Stomach (tissue), 4 donors: ENCODE data around the gene CEP57L1.

Experiments
- POLR2A ChIP-seq, 4 donors: fragments of 450-650 bp; IDR thresholded peaks; one replicate each; pipeline ENCODE4 v1.6.1; 2016; ENCODE audit warnings: antibody characterized with exemption in 4 of 4, control low read depth in 2 of 4, mild to moderate bottlenecking in 1 of 4, moderate library complexity in 1 of 4
- TF ChIP-seq, protein P1 (sequence below), 7 experiments: fragments of 450-650 bp in 4 of 7; fragments of 200-600 bp in 3 of 7; sonication (generic) in 3 of 7; IDR thresholded peaks; one replicate each; pipeline ENCODE4 v1.5.1; 2016 to 2019; ENCODE audit warnings: antibody characterized with exemption in 7 of 7, control low read depth in 2 of 7, mild to moderate bottlenecking in 1 of 7

DNA sequence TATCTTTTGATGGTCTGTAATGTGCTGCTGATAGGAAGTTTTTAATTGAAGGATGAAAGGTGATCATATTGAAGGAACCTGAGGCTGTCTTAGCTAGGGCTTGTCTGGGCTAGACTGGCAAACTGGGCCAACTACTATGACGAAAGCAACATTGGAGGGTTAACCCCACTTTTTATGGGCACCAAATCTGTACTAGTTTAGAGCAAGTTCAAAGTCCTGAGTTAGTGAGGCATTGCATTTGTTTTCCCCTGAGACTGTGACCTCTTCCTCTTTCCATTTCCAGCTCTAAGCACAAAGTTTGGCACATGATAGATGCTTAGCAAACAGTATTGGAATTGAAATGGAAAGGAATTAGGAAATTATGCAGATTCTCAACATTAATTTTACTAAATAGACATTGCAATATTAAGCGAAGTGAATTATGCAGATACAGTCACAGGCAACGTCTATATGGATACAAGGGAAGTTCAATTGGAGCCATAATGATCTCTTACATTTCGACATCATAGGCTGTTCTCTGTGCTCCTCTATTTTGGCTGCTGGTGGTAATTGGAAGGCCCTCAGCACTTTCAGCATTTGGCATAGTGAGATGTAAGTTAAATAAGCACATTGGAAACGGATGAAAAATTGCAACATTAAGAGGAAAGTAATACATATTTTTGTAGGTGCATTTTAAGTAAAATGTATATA is 22.2 kb downstream of the CEP57L1 start:
- TF ChIP-seq, protein P1, sequence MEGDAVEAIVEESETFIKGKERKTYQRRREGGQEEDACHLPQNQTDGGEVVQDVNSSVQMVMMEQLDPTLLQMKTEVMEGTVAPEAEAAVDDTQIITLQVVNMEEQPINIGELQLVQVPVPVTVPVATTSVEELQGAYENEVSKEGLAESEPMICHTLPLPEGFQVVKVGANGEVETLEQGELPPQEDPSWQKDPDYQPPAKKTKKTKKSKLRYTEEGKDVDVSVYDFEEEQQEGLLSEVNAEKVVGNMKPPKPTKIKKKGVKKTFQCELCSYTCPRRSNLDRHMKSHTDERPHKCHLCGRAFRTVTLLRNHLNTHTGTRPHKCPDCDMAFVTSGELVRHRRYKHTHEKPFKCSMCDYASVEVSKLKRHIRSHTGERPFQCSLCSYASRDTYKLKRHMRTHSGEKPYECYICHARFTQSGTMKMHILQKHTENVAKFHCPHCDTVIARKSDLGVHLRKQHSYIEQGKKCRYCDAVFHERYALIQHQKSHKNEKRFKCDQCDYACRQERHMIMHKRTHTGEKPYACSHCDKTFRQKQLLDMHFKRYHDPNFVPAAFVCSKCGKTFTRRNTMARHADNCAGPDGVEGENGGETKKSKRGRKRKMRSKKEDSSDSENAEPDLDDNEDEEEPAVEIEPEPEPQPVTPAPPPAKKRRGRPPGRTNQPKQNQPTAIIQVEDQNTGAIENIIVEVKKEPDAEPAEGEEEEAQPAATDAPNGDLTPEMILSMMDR (IDR thresholded peaks at IDR 0.05): no peak
- TF ChIP-seq POLR2A (IDR thresholded peaks at IDR 0.05): no peak
